GM21526 (cell line): ENCODE results near the gene CFAP157.

Source experiments
- ATAC-seq: cut with Tn5 transposase; IDR thresholded peaks from one replicate; pipeline ENCODE4 v1.9.1; 2021; ENCODE audit warnings: moderate library complexity; ENCODE audit not compliant: unreplicated experiment, low FRiP score

The CFAP157 gene

GRCh38 chr9:127706836-127707241 lies at the start of gene CFAP157:
Gene CFAP157, plus strand, starts transcription at chr9:127706988. Its CDS starts 44 bp downstream, at chr9:127707032.
- no peak for ATAC-seq

GRCh38 chr9:127658428-127658827 lies 48.4 kb upstream of the CFAP157 start:
- no peak for ATAC-seq

GRCh38 chr9:127660886-127661741 lies 45.7 kb upstream of the CFAP157 start:
- ATAC-seq: no peak

DNA sequence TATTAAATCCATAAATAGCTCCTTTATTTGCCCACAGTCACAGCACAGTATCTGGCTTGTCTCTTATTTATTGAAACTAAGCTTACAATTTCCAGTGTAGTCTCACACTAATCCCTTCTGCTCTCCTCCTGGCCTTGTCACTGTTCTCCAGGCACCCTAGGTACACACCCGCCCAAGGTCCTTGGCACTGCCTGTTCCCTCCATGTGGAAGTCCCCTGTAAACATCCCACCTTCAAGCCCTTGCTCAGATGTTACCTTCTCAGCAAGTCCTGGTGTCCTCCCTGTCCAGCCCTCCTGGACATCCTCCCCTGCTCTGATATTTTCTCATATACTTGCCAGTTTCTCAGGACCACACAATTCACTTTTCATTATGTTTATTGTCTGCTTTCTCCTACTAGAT lies 44.2 kb upstream of the CFAP157 start:
- ATAC-seq: no peak

DNA sequence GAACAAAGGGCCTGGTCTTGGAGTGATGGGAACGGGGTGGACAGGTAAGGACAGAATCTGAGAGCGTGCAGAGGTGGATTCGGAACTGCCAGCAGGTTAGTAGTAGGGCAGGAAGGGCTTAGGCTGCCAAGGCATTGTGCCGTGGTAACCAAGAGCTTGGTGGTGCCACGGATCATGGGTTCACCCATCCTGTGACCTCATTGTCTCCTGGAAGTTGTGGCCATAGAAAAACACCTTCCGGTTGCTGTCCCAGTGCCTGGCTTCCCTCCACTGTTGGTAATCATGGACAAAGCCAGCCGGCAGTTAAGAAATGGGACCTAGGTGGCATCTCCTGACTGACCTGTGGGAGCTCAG lies 42.5 kb upstream of the CFAP157 start:
- no peak for ATAC-seq

GRCh38 chr9:127664678-127665507 lies 41.9 kb upstream of the CFAP157 start:
- ATAC-seq: no peak

DNA sequence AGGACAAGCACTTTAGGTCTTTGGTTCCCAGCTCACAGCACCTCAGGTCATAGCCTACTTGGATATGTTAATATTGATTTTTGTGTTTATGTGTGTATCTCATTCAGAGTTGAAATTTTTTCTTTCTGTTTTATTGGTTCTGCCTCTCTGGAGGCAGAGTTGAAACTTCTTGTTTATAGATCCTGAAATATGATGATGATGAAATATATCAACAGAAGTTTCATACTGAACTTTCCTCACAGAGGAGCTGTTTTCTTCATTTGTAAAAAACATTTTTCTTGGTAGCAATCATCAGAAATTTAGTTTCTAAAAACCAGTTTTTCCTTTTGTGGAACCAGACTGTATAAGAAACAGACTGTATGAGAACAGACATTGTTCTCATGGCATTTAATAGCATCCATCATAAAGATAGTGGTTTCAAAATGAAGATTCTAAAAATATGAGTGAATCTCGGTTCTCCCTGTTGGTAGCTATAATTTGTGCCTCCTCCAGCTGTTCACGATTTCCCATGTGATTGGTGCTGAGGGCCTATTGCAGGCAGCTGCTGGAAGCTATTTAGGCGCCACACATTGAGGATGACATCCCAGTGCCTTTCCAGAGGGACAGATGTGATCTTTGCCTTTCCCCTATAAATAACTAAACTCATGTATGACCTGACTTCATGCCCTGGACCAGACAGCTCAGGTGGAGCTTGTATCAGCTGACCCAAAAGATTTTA lies 39.5 kb upstream of the CFAP157 start:
- ATAC-seq: no peak

GRCh38 chr9:127667906-127668305 lies 38.9 kb upstream of the CFAP157 start:
- no peak for ATAC-seq

DNA sequence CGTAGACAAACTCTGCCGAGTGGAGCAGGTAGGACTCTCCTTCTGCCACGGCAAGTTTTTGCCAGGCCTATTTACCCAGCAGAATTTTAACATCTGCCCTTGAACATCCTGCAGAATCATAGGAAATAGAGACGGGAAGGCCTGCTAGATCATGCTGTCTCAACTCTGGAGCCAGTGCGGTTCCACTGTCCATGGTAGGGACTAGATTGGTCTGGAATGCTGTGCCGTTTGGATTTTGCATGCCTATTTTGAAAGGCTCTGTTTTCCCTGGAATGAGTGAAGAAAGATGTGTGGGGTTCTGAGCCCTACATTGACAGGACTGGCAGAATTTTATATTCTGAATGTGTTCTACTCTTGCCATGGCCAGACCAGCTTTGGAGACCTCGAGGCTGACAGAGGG lies 33.6 kb upstream of the CFAP157 start:
- ATAC-seq: no peak

DNA sequence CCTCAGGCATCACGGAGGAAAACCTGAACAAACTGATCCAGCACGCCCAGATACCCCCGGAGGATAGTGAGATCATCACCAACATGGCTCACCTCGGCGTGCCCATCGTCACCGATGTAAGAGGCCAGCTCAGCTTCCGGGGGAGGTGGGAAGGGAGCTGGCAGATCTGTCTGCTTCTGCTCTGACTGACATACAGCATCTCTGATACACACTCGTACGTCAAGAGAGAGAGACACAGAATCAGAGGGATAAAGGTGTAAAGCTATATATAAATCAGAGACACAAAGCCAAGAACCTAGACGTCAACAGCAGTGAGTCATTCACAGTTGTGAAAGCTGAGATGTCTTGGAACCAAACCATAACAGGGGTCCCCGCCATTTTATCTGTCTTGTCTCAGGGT lies 30.1 kb upstream of the CFAP157 start:
- no peak for ATAC-seq

DNA sequence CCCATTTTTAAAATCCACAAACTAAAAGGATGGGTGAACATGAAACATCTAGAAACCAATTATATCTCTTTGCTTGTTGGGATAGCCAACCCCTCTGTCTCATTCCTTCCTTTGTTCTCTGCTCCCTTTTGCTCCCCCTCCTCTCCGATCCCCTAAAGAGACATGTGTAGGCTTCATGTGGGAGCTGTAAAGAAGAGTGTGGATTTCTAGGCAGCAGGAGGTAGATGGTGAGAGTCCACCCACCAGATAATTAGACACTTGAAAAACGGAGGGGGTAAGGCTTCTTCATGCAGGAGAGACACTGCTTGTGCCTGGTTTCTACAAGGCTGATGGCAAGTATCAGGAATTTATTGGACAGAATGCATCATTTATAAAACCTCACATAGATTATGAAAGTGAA lies 27.3 kb upstream of the CFAP157 start:
- ATAC-seq: no peak

DNA sequence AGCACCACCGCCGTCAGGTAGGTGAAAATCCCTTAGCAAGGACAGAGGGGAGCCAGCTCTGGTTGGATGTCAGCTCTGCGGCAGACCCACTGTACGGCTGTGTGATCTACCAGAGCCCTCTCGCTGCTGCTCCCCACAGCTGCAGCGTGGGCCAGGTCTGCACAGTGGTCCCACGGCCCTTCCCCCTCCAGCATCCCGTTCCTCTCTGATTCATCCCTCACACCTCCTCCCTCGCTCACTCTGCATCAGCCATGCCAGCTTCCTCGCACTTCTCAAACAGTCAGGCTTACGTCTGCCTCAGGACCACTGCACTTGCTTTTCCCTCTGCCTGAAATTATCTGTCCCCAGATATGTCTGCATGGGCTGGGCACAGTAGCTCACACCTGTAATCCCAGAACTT lies 26.6 kb upstream of the CFAP157 start:
- no peak for ATAC-seq

DNA sequence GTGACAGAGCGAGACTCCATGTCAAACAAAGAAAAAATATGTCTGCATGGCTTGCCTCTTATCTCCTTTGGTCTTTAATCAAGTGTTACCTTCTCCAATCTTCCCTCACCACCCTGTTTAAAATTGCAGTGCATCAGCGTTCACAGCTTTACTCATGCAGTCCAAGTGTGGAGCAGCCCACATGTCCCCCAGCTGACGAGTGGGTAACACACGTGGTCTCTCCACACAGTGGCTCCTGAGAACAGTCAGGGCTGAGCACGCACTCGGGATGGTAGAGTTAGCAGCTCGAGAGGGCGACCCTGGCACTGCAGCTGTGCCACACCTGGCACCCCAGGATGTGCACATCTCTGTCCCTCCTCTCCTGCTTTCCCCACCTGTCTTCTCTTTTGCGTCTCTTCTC lies 25.9 kb upstream of the CFAP157 start:
- no peak for ATAC-seq

DNA sequence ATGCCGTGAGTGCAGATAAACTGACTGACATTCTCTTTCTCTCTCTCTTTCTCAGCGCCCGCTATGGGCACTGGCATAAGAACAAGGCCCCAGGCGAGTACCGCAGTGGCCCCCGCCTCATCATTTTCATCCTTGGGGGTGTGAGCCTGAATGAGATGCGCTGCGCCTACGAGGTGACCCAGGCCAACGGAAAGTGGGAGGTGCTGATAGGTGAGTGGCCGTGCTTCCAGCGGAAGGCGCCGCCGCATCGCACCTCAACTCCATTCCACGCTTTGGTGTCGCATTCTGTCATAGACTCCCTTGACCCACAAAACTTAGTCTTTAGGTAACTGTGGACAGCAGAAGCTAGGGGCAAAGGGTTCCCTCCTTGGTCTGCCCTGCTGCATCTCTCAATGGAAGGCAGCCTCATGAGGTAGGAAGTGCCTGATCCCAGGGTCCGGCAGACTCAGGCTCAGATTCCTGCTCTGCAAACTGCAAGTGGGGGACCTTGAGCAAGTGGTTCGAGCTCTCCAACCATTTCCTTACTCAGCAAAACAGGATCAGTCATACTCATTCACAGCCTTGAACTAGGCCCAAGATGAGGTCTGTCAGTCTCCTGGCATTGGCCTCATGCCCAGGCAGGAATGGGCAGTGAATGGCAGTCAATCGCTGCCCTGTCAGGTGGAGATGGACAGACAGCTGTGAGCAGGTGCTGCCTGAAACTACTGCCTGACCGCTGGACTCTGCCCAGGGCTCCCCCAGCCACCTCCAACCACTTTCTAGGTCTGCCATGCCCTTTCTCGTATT lies 24.2 kb upstream of the CFAP157 start:
- no peak for ATAC-seq

GRCh38 chr9:127683723-127684122 lies 23.1 kb upstream of the CFAP157 start:
- ATAC-seq: no peak

- no peak for ATAC-seq
Observed at GRCh38 chr9:127684576-127684975, 22.2 kb upstream of the CFAP157 start.

DNA sequence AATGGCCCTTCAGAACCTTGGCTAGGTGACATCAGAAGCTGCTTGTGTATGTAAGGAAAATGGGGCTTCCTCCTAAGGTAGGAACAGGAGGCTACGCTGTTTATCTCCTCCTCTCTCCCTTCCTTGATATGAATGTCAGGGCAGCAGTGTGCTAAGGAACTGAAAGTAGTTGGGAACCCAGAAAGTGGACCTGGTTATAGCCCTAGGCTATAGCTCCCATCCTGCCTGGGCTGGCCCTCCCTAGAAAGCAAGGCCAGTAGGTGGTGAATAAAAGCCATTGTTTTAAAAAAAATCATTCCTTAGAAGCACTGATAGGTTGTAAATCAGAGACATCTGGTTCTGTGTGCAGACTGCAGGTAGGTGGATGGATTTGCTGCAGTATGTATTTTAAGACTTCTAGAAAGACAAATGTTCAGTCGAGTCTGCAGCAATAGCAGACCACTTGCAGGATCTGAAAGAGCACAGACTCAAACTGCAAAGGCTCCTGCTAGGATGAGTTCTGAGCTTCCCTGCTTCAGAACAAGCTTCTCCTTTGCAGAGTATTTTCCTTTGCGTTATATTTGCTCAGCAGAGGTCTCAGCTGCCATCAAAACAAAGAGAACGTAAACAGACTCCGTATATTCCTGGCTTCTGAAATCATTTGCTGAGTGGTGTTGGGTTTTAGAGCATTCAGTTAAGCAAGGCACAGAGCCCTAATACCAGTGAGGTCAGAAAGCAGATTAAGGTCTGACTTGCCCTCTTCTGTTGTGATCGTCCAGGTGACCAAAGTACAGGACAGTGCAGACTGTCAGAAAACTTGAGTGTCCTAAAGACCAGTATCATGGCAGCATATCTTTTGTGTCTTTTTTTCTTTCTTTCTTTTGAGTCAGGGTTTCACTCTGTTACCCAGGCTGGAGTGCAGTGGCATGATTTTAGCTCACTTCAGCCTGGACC lies 20.1 kb upstream of the CFAP157 start:
- no peak for ATAC-seq

DNA sequence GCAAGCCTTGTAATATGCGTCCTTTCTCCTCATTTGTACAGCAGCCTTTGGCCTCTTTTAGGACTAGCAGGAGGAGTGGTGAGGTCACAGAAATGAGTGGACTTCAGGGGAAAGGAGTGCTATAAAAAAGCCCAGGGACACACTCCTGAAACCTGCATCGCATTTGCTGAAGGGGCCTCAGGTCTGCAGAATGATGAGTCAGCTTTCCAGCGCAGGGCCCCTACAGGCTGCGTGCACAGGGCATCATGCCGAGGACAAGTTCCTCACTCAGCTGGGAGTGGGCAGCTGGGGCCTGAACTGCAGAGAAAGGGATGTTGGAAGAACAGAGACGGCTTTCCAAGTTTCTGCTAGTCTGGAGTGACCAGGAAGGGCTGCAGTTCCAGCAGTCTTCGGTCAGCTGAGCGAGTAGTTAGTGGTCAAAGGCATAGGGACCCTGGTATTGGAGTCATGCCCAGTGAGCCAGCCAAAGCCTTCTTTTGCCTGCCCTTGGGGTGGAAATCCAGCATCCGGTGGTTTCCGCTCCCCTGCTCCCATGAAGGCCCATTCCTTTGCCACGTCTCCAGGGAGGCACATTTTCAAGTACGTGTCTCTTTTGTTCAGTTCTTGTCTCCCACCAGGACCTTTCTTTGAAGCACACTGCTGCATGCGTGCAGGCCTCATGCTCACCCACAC lies 17.3 kb upstream of the CFAP157 start:
- no peak for ATAC-seq

- ATAC-seq: no peak
Observed at GRCh38 chr9:127690735-127691134, 16.1 kb upstream of the CFAP157 start.
